Loucy (cell line): ENCODE results near the gene NRG3.

ENCODE experiments used
- H2AFZ ChIP-seq: fragments of 200-600 bp; sonication (generic); 2 replicates; pipeline ENCODE4 v1.6.0; 2016; ENCODE audit warnings: antibody characterized with exemption, mild to moderate bottlenecking, low read length, moderate library complexity
- H3F3A ChIP-seq: fragments of 200-600 bp; 2 replicates; pipeline ENCODE4 v1.6.0; 2016; ENCODE audit warnings: antibody characterized with exemption, low read depth, mild to moderate bottlenecking
- H3K27me3 ChIP-seq: fragments of 200-600 bp; sonication (generic); 2 replicates; pipeline ENCODE4 v1.6.1; 2014; ENCODE audit warnings: low read length, mild to moderate bottlenecking; ENCODE audit not compliant: insufficient read depth, poor library complexity, severe bottlenecking
- H3K36me3 ChIP-seq: fragments of 200-600 bp; sonication (generic); 2 replicates; pipeline ENCODE4 v1.6.1; 2016; ENCODE audit warnings: low read length; ENCODE audit not compliant: insufficient read depth
- H3K4me1 ChIP-seq: fragments of 200-600 bp; sonication (generic); 2 replicates; pipeline ENCODE4 v1.5.1; 2014; ENCODE audit warnings: low read length, mild to moderate bottlenecking; ENCODE audit not compliant: insufficient read depth, poor library complexity, severe bottlenecking
- H3K4me2 ChIP-seq: fragments of 200-600 bp; sonication (generic); 2 replicates; pipeline ENCODE4 v1.6.0; 2014; ENCODE audit warnings: antibody characterized with exemption, low read length, low read depth, mild to moderate bottlenecking; ENCODE audit not compliant: poor library complexity, severe bottlenecking
- H3K4me3 ChIP-seq: fragments of 200-600 bp; sonication (generic); 2 replicates; pipeline ENCODE4 v1.5.1; 2014; ENCODE audit warnings: low read length, mild to moderate bottlenecking, mixed read lengths; ENCODE audit not compliant: poor library complexity, severe bottlenecking
- H3K79me2 ChIP-seq: fragments of 200-600 bp; sonication (generic); 2 replicates; pipeline ENCODE4 v1.6.1; 2014; ENCODE audit warnings: low read length; ENCODE audit not compliant: insufficient read depth
- H3K9ac ChIP-seq: fragments of 200-600 bp; sonication (generic); 2 replicates; pipeline ENCODE4 v1.6.0; 2014; ENCODE audit warnings: mild to moderate bottlenecking, low read depth, low read length, moderate library complexity; ENCODE audit not compliant: poor library complexity, severe bottlenecking
- H3K9me2 ChIP-seq: fragments of 200-600 bp; sonication (generic); replicated peaks from 2 replicates; pipeline ENCODE4 v1.6.1; 2016; ENCODE audit warnings: low read depth, low read length, mixed read lengths
- H3K9me3 ChIP-seq: fragments of 200-600 bp; sonication (generic); 2 replicates; pipeline ENCODE4 v1.6.1; 2014; ENCODE audit warnings: mild to moderate bottlenecking, antibody characterized with exemption, low read length, low read depth; ENCODE audit not compliant: insufficient read depth
- H4K20me1 ChIP-seq: fragments of 200-600 bp; sonication (generic); 2 replicates; pipeline ENCODE4 v1.6.0; 2014; ENCODE audit warnings: antibody characterized with exemption, low read length, mild to moderate bottlenecking; ENCODE audit not compliant: insufficient read depth, poor library complexity, severe bottlenecking
- EZH2phosphoT487 ChIP-seq: fragments of 200-600 bp; IDR thresholded peaks from 2 replicates; pipeline ENCODE4 v1.6.1; 2018; ENCODE audit warnings: antibody characterized with exemption, mild to moderate bottlenecking, moderate library complexity, borderline replicate concordance
- TF ChIP-seq, protein P1 (sequence below): fragments of 200-600 bp; sonication (generic); conservative IDR thresholded peaks from 2 replicates; pipeline ENCODE4 v1.5.1; 2014; ENCODE audit warnings: mild to moderate bottlenecking, antibody characterized with exemption, low read length

The NRG3 gene

DNA sequence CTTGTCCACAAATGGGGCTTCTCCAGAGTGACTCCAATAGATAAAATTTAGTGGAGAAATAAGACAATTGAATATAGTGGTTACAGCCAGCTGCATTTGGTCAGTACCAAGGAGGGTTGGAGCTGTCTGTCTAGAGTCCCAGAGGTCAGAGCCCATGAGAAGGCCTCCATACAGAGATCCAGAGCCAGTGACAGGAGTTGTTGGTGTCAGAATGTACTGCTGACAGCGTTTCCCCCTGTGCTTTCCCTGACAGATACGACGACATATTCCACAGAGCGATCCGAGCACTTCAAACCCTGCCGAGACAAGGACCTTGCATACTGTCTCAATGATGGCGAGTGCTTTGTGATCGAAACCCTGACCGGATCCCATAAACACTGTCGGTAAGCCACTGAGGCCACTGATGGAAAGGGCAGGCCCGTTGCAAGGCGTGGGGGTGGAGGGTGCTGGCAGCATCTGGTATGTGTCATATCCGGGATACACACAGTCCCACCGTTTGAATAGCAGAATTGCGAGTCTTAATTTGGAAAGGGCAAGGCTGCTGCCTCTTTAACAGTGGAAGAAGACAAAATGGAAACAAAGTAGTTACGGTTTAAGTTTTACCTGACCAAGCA is 483.6 kb downstream of the NRG3 start:
- no peak overlapping the region for H3K4me3 ChIP-seq
- H3K79me2 ChIP-seq: no peaks in the 10 kb centered on the region
- no peak overlapping the region for H2AFZ ChIP-seq
- no peak overlapping the region for H3K4me2 ChIP-seq
- H3K36me3 ChIP-seq: no peaks in the 10 kb centered on the region
- no peaks in the 10 kb centered on the region for H3K27me3 ChIP-seq
- TF ChIP-seq, protein P1, sequence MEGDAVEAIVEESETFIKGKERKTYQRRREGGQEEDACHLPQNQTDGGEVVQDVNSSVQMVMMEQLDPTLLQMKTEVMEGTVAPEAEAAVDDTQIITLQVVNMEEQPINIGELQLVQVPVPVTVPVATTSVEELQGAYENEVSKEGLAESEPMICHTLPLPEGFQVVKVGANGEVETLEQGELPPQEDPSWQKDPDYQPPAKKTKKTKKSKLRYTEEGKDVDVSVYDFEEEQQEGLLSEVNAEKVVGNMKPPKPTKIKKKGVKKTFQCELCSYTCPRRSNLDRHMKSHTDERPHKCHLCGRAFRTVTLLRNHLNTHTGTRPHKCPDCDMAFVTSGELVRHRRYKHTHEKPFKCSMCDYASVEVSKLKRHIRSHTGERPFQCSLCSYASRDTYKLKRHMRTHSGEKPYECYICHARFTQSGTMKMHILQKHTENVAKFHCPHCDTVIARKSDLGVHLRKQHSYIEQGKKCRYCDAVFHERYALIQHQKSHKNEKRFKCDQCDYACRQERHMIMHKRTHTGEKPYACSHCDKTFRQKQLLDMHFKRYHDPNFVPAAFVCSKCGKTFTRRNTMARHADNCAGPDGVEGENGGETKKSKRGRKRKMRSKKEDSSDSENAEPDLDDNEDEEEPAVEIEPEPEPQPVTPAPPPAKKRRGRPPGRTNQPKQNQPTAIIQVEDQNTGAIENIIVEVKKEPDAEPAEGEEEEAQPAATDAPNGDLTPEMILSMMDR: no peak
- no peak for TF ChIP-seq EZH2phosphoT487
- H3K9me3 ChIP-seq: no peaks in the 10 kb centered on the region
- no peaks in the 10 kb centered on the region for H3K9me2 ChIP-seq
- no peaks in the 10 kb centered on the region for H3K4me1 ChIP-seq
- no peaks in the 10 kb centered on the region for H3F3A ChIP-seq
- no peaks in the 10 kb centered on the region for H4K20me1 ChIP-seq
- H3K9ac ChIP-seq: no peak overlapping the region

DNA sequence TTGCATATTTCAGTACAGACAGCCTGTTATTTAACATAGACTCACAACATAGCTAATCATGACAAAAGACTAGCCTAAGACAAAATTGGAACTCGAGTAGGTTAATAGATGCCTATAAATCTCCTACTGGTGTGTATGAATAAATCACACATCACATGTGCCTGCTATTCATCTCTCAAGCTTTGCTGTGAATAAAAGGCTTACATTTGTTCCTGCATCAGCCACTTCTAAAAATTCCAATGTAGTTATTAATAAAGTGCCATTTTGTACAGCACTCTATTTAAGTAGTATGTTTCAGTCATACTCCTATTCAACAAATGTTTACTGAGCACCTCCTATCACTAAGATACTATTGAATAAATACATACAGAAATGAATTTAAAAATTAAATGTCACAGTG is 486.3 kb downstream of the NRG3 start:
- Histone ChIP-seq H2AFZ (no peak overlapping the region), H3K27me3 (no peaks in the 10 kb centered on the region), H3K36me3 (no peaks in the 10 kb centered on the region), H3K9ac (no peak overlapping the region), H3K4me3 (no peak overlapping the region), H4K20me1 (no peaks in the 10 kb centered on the region), H3K9me3 (no peaks in the 10 kb centered on the region), H3K79me2 (no peaks in the 10 kb centered on the region), H3K9me2 (no peaks in the 10 kb centered on the region), H3F3A (no peaks in the 10 kb centered on the region), H3K4me1 (no peaks in the 10 kb centered on the region), H3K4me2 (no peak overlapping the region)
- TF ChIP-seq EZH2phosphoT487: no peak
- TF ChIP-seq, protein P1: no peak

GRCh38 chr10:82377608-82378007 is 502.6 kb downstream of the NRG3 start:
- Histone ChIP-seq H3K9ac (no peak overlapping the region), H2AFZ (no peak overlapping the region), H3K9me2 (no peaks in the 10 kb centered on the region), H3F3A (no peaks in the 10 kb centered on the region), H4K20me1 (no peaks in the 10 kb centered on the region), H3K36me3 (no peaks in the 10 kb centered on the region), H3K4me3 (no peak overlapping the region), H3K27me3 (no peaks in the 10 kb centered on the region), H3K9me3 (no peaks in the 10 kb centered on the region), H3K79me2 (no peaks in the 10 kb centered on the region), H3K4me2 (no peak overlapping the region), H3K4me1 (no peaks in the 10 kb centered on the region)
- TF ChIP-seq EZH2phosphoT487: no peak
- TF ChIP-seq, protein P1: 0 out of 2 replicates have a peak, but pooled peaks have one; percentile 14
